ENCODE results near the gene GLS. TPM values are rescaled to one million over a fixed set of nuclear protein-coding genes. Genes with fewer than 3 reads are reported as not detected.

GLS gene
- total and polyA plus RNA-seq, 2 of the 13 experiments (the other 11 are each of a cell fraction or from before 2014, with no cell fraction given), result 78.6 to 183 TPM

DNA sequence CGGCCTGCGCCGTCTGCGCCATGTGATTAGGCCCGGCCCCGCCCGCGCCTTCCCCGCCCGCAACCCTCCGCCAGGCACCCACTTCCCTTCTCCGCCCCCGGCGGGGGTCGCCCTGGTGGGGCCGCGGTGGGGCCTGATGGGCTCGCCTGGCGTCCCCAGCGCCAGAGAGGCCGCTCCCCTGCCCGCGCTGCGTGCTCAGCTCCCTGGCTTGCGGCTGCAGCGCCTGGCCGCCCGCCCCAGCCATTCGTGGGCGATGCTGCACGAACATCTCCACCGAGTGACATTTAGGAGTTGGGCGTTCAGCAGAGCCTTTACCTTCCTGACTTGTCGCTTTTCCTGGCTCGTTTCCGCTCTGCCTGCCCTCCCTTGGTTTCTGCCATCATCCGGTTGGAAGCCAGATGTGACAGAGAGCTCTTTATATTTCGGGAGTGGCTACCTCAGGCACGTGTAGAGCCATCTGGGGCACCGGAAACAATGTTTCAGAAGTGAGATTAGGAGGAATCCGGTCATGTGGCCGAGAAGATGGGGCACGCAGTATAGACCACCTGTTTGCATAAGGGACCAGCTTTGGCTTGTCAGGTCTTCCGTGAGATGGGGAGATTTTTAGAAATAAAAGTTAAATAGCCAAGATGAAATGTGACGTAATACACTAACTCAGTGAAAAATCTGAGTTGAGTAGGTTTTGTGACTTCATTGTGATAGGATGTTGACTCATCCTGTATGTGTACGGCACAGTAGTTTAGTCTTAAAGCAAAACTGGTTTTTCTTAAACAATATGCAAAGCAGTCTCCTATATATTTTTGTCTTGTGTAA is 1.2 kb downstream of the GLS start (continued):
- TF ChIP-seq, protein P1, sequence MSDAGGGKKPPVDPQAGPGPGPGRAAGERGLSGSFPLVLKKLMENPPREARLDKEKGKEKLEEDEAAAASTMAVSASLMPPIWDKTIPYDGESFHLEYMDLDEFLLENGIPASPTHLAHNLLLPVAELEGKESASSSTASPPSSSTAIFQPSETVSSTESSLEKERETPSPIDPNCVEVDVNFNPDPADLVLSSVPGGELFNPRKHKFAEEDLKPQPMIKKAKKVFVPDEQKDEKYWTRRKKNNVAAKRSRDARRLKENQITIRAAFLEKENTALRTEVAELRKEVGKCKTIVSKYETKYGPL (CRISPR knock-in tag; IDR thresholded peaks at IDR 0.05), result no peak
- TF ChIP-seq TRIM24 (CRISPR knock-in tag; IDR thresholded peaks at IDR 0.05), result no peak
- TF ChIP-seq ZNF552 (CRISPR knock-in tag; IDR thresholded peaks at IDR 0.05; ENCODE audit: borderline replicate concordance), result no peak
- TF ChIP-seq KDM3A (CRISPR knock-in tag; IDR thresholded peaks at IDR 0.05; ENCODE audit: low read depth), result no peak
- TF ChIP-seq, protein P2, sequence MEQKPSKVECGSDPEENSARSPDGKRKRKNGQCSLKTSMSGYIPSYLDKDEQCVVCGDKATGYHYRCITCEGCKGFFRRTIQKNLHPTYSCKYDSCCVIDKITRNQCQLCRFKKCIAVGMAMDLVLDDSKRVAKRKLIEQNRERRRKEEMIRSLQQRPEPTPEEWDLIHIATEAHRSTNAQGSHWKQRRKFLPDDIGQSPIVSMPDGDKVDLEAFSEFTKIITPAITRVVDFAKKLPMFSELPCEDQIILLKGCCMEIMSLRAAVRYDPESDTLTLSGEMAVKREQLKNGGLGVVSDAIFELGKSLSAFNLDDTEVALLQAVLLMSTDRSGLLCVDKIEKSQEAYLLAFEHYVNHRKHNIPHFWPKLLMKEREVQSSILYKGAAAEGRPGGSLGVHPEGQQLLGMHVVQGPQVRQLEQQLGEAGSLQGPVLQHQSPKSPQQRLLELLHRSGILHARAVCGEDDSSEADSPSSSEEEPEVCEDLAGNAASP (CRISPR knock-in tag; IDR thresholded peaks at IDR 0.05; ENCODE audit: borderline replicate concordance), result peak; percentile 28; the same call in 1 of the 2 replicates
- TF ChIP-seq, protein P3, sequence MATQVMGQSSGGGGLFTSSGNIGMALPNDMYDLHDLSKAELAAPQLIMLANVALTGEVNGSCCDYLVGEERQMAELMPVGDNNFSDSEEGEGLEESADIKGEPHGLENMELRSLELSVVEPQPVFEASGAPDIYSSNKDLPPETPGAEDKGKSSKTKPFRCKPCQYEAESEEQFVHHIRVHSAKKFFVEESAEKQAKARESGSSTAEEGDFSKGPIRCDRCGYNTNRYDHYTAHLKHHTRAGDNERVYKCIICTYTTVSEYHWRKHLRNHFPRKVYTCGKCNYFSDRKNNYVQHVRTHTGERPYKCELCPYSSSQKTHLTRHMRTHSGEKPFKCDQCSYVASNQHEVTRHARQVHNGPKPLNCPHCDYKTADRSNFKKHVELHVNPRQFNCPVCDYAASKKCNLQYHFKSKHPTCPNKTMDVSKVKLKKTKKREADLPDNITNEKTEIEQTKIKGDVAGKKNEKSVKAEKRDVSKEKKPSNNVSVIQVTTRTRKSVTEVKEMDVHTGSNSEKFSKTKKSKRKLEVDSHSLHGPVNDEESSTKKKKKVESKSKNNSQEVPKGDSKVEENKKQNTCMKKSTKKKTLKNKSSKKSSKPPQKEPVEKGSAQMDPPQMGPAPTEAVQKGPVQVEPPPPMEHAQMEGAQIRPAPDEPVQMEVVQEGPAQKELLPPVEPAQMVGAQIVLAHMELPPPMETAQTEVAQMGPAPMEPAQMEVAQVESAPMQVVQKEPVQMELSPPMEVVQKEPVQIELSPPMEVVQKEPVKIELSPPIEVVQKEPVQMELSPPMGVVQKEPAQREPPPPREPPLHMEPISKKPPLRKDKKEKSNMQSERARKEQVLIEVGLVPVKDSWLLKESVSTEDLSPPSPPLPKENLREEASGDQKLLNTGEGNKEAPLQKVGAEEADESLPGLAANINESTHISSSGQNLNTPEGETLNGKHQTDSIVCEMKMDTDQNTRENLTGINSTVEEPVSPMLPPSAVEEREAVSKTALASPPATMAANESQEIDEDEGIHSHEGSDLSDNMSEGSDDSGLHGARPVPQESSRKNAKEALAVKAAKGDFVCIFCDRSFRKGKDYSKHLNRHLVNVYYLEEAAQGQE (IDR thresholded peaks at IDR 0.05; ENCODE audit: borderline replicate concordance in 1 of 2, low read depth in 1 of 2, low read length in 2 of 2), result 0 out of 4 replicates have a peak, but pooled peaks of 1 of the 2 experiments have one; percentile 13
- no peak for TF ChIP-seq ZNF501 (CRISPR knock-in tag; IDR thresholded peaks at IDR 0.05)
- TF ChIP-seq ZNF333 (CRISPR knock-in tag; IDR thresholded peaks at IDR 0.05; ENCODE audit: borderline replicate concordance), result peak; percentile 95; the same call in 1 of the 2 replicates
- TF ChIP-seq MTF2 (CRISPR knock-in tag; IDR thresholded peaks at IDR 0.05; ENCODE audit: borderline replicate concordance), result no peak
- no peak for TF ChIP-seq RFX5 (IDR thresholded peaks at IDR 0.05; ENCODE audit: low read depth, low read length)
- TF ChIP-seq KLF16 (CRISPR knock-in tag; IDR thresholded peaks at IDR 0.05), result peak in 1 of 2 experiments; percentile 77; a peak in 1 of 4 replicates
- TF ChIP-seq NAIF1 (CRISPR knock-in tag; IDR thresholded peaks at IDR 0.05; ENCODE audit: borderline replicate concordance), result no peak
- no peak for TF ChIP-seq PCBP1 (IDR thresholded peaks at IDR 0.05; ENCODE audit: borderline replicate concordance, low read depth, low read length)
- TF ChIP-seq CENPT (CRISPR knock-in tag; IDR thresholded peaks at IDR 0.05; ENCODE audit: low read depth), result no peak
- TF ChIP-seq MEIS2 (CRISPR knock-in tag; IDR thresholded peaks at IDR 0.05), result peak; percentile 86; the same call in 1 of the 2 replicates
- no peak for TF ChIP-seq MED13 (CRISPR knock-in tag; IDR thresholded peaks at IDR 0.05)
- no peak for TF ChIP-seq ATM (IDR thresholded peaks at IDR 0.05; ENCODE audit: borderline replicate concordance)
- TF ChIP-seq, protein P4, sequence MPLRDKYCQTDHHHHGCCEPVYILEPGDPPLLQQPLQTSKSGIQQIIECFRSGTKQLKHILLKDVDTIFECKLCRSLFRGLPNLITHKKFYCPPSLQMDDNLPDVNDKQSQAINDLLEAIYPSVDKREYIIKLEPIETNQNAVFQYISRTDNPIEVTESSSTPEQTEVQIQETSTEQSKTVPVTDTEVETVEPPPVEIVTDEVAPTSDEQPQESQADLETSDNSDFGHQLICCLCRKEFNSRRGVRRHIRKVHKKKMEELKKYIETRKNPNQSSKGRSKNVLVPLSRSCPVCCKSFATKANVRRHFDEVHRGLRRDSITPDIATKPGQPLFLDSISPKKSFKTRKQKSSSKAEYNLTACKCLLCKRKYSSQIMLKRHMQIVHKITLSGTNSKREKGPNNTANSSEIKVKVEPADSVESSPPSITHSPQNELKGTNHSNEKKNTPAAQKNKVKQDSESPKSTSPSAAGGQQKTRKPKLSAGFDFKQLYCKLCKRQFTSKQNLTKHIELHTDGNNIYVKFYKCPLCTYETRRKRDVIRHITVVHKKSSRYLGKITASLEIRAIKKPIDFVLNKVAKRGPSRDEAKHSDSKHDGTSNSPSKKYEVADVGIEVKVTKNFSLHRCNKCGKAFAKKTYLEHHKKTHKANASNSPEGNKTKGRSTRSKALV (CRISPR knock-in tag; IDR thresholded peaks at IDR 0.05), result 0 out of 2 replicates have a peak, but pooled peaks have one; percentile 38
- TF ChIP-seq SAP130 (CRISPR knock-in tag; IDR thresholded peaks at IDR 0.05; ENCODE audit: low read depth), result peak; percentile 96
- TF ChIP-seq JUND (CRISPR knock-in tag; IDR thresholded peaks at IDR 0.05), result no peak; the same call in 1 of the 2 replicates

Measured in HepG2 (cell line).